HCT116 (cell line): Measurements from ENCODE around the gene ADAM11. TPM values are rescaled to one million over a fixed set of nuclear protein-coding genes. Genes with fewer than 3 reads are reported as not detected.

Experiments used
- ATAC-seq: fragments of 200-7000 bp; cut with Tn5 transposase; 2 replicates; pipeline ENCODE4 v1.9.1; 2020; ENCODE audit warnings: mild to moderate bottlenecking, moderate library complexity
- BruUV-seq: library from RNA; stranded (reverse); fragments of 400-500 nt; replicated peaks from 2 replicates; lab custom pipeline; 2021; lab: Mats Ljungman, UMichigan
- CTCF ChIA-PET: fragments of 300-600 bp; sonication (Branson Sonifier 250); formaldehyde crosslinking; loops from one replicate; lab custom pipeline; 2021; ENCODE audit warnings: antibody characterized with exemption; lab: Charles Lee
- POLR2A ChIA-PET: fragments of 300-600, 350-600 bp; sonication (Branson Sonifier 250); formaldehyde crosslinking; loops from one replicate; lab custom pipeline; 2021; ENCODE audit warnings: antibody characterized with exemption; lab: Charles Lee
- RAD21 ChIA-PET, 2 experiments: fragments of 300-600 bp; sonication (Branson Sonifier 250); formaldehyde crosslinking; loops; one replicate each; lab custom pipeline; 2023; ENCODE audit warnings: low total read pairs in 2 of 2; ENCODE audit not compliant: uncharacterized antibody in 2 of 2, unreplicated experiment in 2 of 2, low non-redundant PET in 1 of 2; lab: Charles Lee
- DNase-seq: peaks from one replicate; pipeline ENCODE4 v3.0.0-alpha.2; 2010; ENCODE audit warnings: low read depth, low spot score
- H2AFZ ChIP-seq: fragments of 200-600 bp; shearing (Covaris generic), sonication (generic); 2 replicates; pipeline ENCODE4 v1.6.1; 2017; ENCODE audit warnings: low read depth, mixed run types, mixed read lengths, antibody characterized with exemption, low read length; ENCODE audit not compliant: poor library complexity, severe bottlenecking
- H3K27ac ChIP-seq: 2 replicates; pipeline ENCODE4 v1.5.1; 2012; ENCODE audit warnings: low read depth, low read length
- H3K27me3 ChIP-seq: fragments of 200-600 bp; sonication (generic); 2 replicates; pipeline ENCODE4 v1.6.1; 2016; ENCODE audit warnings: mixed run types, low read length, mixed read lengths; ENCODE audit not compliant: insufficient read depth
- H3K36me3 ChIP-seq, 2 experiments: fragments of 200-500 bp in 1 of 2; fragments of 200-600 bp in 1 of 2; sonication (Bioruptor generic) in 1 of 2; sonication (generic) in 1 of 2; 2 replicates each; pipeline versions ENCODE4 v1.5.1 to v1.6.1; 2014 to 2016; ENCODE audit warnings: low read length in 2 of 2, inconsistent platforms in 1 of 2, mixed read lengths in 1 of 2, mixed run types in 1 of 2; ENCODE audit not compliant: insufficient read depth in 2 of 2, control insufficient read depth in 1 of 2
- H3K4me1 ChIP-seq, 2 experiments: fragments of 200-600 bp in 1 of 2; sonication (generic) in 1 of 2; 2 replicates each; pipeline versions ENCODE4 v1.5.1 to v1.6.1; 2012 to 2017; ENCODE audit warnings: low read length in 2 of 2, inconsistent platforms in 1 of 2, mild to moderate bottlenecking in 1 of 2, mixed read lengths in 1 of 2, mixed run types in 1 of 2, moderate library complexity in 1 of 2; ENCODE audit not compliant: insufficient read depth in 2 of 2, control insufficient read depth in 1 of 2
- H3K4me2 ChIP-seq: fragments of 200-600 bp; sonication (generic); 2 replicates; pipeline ENCODE4 v1.6.1; 2017; ENCODE audit warnings: mixed run types, low read length, mixed read lengths
- H3K4me3 ChIP-seq, 2 experiments: fragments of 200-600 bp in 1 of 2; sonication (generic) in 1 of 2; replicated peaks in 1 of 2; 2 replicates each; pipeline ENCODE4 v1.5.1; 2011 to 2016; ENCODE audit warnings: low read length in 2 of 2, control low read depth in 1 of 2, low read depth in 1 of 2, mild to moderate bottlenecking in 1 of 2, mixed read lengths in 1 of 2, mixed run types in 1 of 2
- H3K79me2 ChIP-seq: fragments of 200-600 bp; sonication (generic); 2 replicates; pipeline ENCODE4 v1.6.1; 2017; ENCODE audit warnings: mild to moderate bottlenecking, mixed run types, low read length, moderate library complexity, mixed read lengths; ENCODE audit not compliant: insufficient read depth
- H3K9ac ChIP-seq: fragments of 200-600 bp; sonication (generic); 2 replicates; pipeline ENCODE4 v1.6.1; 2016; ENCODE audit warnings: low read length, mixed read lengths
- H3K9me2 ChIP-seq: fragments of 200-600 bp; sonication (generic), shearing (Covaris generic); 2 replicates; pipeline ENCODE4 v1.6.1; 2017; ENCODE audit warnings: mixed run types, mild to moderate bottlenecking, moderate library complexity; ENCODE audit not compliant: insufficient read depth
- H3K9me3 ChIP-seq, 2 experiments: fragments of 200-500 bp in 1 of 2; fragments of 200-600 bp in 1 of 2; sonication (Bioruptor generic) in 1 of 2; sonication (generic) in 1 of 2; 2 replicates each; pipeline ENCODE4 v1.6.1; 2014 to 2017; ENCODE audit warnings: low read length in 2 of 2, mixed read lengths in 2 of 2, inconsistent platforms in 1 of 2, low read depth in 1 of 2, mild to moderate bottlenecking in 1 of 2, mixed run types in 1 of 2, moderate library complexity in 1 of 2; ENCODE audit not compliant: control insufficient read depth in 1 of 2, insufficient read depth in 1 of 2
- H4K20me1 ChIP-seq: fragments of 200-600 bp; sonication (generic), shearing (Covaris generic); 2 replicates; pipeline ENCODE4 v1.6.1; 2017; ENCODE audit warnings: mixed run types, mild to moderate bottlenecking, moderate library complexity; ENCODE audit not compliant: insufficient read depth
- ATF3 ChIP-seq: IDR thresholded peaks from 2 replicates; pipeline ENCODE4 v1.6.1; 2012
- CBX3 ChIP-seq: IDR thresholded peaks from 2 replicates; pipeline ENCODE4 v1.6.1; 2012; ENCODE audit warnings: low read depth
- CEBPB ChIP-seq: IDR thresholded peaks from 2 replicates; pipeline ENCODE4 v1.6.1; 2012; ENCODE audit warnings: low read depth
- CTCF ChIP-seq, 3 experiments: fragments of 200-600 bp in 1 of 3; sonication (generic) in 1 of 3; IDR thresholded peaks in 2 of 3; conservative IDR thresholded peaks in 1 of 3; 2 replicates each; pipeline ENCODE4 v1.5.1; 2012 to 2017; ENCODE audit warnings: low read depth in 2 of 3, low read length in 2 of 3, antibody characterized with exemption in 1 of 3, borderline replicate concordance in 1 of 3, control low read depth in 1 of 3, mild to moderate bottlenecking in 1 of 3, mixed read lengths in 1 of 3, mixed run types in 1 of 3, moderate library complexity in 1 of 3; ENCODE audit not compliant: insufficient read depth in 1 of 3
- JUND ChIP-seq: IDR thresholded peaks from 2 replicates; pipeline ENCODE4 v1.6.1; 2012
- ZFX ChIP-seq: fragments of 450-650 bp; IDR thresholded peaks from 2 replicates; pipeline ENCODE4 v1.6.1; 2017
- ZNF274 ChIP-seq: fragments of 200-500 bp; sonication (Bioruptor generic); IDR thresholded peaks from 2 replicates; pipeline ENCODE4 v1.6.1; 2014; ENCODE audit warnings: mild to moderate bottlenecking, low read depth, low read length, inconsistent platforms
- intact Hi-C: fragments of 100-400 bp; cut with micrococcal nuclease; formaldehyde crosslinking; loops from 2 replicates; pipeline ENCODE4 v1.10.0; 2022
- total RNA-seq: library from RNA; stranded (reverse); gene quantifications from one replicate; pipeline ENCODE4 v1.2.1, GENCODE V29; 2021; ENCODE audit not compliant: unreplicated experiment
- TF ChIP-seq, protein P1 (sequence below): IDR thresholded peaks from 2 replicates; pipeline ENCODE4 v1.6.1; 2011; ENCODE audit warnings: mild to moderate bottlenecking, low read length, moderate library complexity; ENCODE audit not compliant: insufficient replicate concordance; ENCODE audit errors: extremely low read depth

The ADAM11 gene
- total RNA-seq, 1 experiment from 2014 or later: 7.7 TPM

DNA sequence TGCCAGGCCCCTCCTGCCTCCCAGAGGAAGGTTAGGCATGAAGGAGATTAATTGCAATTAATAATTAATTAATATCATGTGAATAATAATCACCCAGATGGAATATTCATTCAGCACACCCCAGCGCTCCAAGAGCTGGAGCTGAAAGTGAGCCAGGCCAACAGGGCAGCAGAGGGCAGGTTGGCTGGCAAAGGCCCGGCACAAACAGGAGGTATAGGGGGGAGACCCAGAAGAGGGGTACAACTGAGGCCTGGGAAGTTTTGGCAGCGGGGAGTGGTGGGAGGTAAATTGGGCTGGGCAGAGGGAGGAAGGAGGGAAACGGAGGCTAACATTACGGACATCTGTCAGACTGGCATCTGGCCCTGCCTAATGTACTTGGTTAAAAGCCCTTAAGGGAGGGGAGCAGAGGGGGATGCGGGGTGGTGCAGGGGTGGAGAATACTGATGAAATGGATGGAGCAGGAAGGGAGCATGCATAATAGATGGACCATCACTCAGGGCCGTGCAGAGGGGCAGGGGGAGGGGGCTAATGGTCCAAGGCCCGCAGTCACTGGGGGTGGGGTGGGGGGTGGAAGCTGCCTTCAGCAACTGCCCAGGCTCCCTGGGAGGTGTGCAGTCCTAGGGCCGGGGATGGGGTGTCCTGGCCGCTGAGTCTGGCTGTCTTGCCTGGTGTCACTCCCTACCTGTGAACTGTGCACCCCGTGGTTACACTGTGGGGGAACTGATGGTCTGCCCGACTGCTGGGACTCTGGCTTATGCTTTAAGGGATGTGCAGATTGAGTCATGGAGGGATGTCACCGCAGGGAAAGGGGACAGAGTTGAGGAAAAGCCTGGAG, 1.9 kb downstream of the ADAM11 start:
- POLR2A ChIA-PET: no interaction called here
- Histone ChIP-seq H3K9me2 (no peaks in the 10 kb centered on the region), H3K4me2 (peak overlapping the region; percentile 97), H2AFZ (no peak overlapping the region), H3K36me3 (no peaks in the 10 kb centered on the region), H3K9me3 (no peaks in the 10 kb centered on the region), H3K27ac (no peak overlapping the region), H4K20me1 (no peaks in the 10 kb centered on the region), H3K9ac (no peak overlapping the region), H3K4me1 (peaks cover 6 to 9% of the 10 kb centered on the region in 2 experiments; a peak in 3 of 4 replicates), H3K4me3 (no peak overlapping the region), H3K79me2 (no peaks in the 10 kb centered on the region), H3K27me3 (no peaks in the 10 kb centered on the region)
- CTCF ChIA-PET: interaction anchor here (2.1 kb wide), 1 partner anchor 15 kb away, joined by 8 read pairs; no protein-coding TSS in a partner anchor
- intact Hi-C loops: no loop called here
- RAD21 ChIA-PET: no interaction called here
- BruUV-seq: no TSS peak
- TF ChIP-seq CTCF (IDR thresholded peaks at IDR 0.05 in 2 of 3, conservative IDR thresholded peaks at IDR 0.05 in 1 of 3; ENCODE audit: borderline replicate concordance in 1 of 3, insufficient read depth in 1 of 3, low read depth in 2 of 3, low read length in 2 of 3): no peak
- no peak for DNase-seq
- ATAC-seq: no peak

DNA sequence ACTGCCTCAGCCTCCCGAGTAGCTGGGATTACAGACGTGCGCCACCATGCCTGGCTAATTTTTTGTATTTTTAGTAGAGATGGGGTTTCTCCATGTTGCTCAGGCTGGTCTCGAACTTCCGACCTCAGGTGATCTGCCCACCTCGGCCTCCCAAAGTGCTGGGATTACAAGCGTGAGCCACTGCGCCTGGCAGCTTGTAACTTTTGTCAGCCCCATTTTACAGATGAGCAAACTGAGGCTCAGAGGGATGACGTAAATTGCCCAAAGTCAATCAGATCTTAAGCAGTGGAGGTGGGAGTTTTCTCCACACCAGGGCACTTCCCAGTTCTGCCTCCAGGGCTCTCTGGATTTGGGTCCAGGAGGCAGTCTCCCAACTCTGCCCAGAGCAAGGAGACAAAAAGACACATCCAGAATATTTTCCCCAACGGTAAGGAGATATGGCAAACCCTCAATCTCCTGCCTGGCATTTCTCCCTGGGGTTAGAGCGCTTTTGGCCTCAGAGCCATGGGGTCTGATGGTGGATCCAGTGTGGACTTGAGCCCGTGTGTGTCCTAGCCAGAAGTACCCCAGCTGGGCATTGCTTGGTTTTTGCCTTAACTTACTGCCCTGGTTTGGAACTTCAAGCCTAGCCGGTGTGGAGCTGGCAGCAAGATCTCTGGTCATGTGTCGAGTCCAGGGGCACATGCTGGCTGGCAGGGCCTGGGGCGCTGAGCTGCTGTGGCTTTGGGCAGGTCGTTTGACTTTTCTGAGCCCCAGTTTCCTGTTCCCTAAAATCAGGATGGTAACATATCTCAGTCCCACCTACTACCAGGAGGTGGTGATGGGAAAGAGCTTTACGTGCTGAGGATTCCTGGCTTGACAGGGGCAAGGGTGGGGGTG, 3.4 kb downstream of the ADAM11 start:
- ChIA-PET RAD21 (no interaction called here), POLR2A (interaction anchor here (0.6 kb wide), 1 partner anchor 94 kb away, joined by 3 read pairs; no protein-coding TSS in a partner anchor), CTCF (no interaction called here)
- BruUV-seq: no TSS peak
- Histone ChIP-seq H3K9ac (no peak overlapping the region), H3K79me2 (no peaks in the 10 kb centered on the region), H4K20me1 (no peaks in the 10 kb centered on the region), H3K4me2 (no peak overlapping the region), H3K4me1 (peaks cover 6 to 9% of the 10 kb centered on the region in 2 experiments; a peak in 3 of 4 replicates), H3K4me3 (no peak overlapping the region), H2AFZ (no peak overlapping the region), H3K27me3 (no peaks in the 10 kb centered on the region), H3K9me3 (no peaks in the 10 kb centered on the region)
- ATAC-seq (no peak), DNase-seq (no peak)
- intact Hi-C loops: no loop called here
- no peak for TF ChIP-seq ZNF274
- TF ChIP-seq, protein P1, sequence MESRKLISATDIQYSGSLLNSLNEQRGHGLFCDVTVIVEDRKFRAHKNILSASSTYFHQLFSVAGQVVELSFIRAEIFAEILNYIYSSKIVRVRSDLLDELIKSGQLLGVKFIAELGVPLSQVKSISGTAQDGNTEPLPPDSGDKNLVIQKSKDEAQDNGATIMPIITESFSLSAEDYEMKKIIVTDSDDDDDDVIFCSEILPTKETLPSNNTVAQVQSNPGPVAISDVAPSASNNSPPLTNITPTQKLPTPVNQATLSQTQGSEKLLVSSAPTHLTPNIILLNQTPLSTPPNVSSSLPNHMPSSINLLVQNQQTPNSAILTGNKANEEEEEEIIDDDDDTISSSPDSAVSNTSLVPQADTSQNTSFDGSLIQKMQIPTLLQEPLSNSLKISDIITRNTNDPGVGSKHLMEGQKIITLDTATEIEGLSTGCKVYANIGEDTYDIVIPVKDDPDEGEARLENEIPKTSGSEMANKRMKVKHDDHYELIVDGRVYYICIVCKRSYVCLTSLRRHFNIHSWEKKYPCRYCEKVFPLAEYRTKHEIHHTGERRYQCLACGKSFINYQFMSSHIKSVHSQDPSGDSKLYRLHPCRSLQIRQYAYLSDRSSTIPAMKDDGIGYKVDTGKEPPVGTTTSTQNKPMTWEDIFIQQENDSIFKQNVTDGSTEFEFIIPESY: no peak
- no peak for TF ChIP-seq ZFX
- TF ChIP-seq CEBPB: no peak
- TF ChIP-seq ATF3: no peak
- TF ChIP-seq JUND: no peak
- TF ChIP-seq CTCF (IDR thresholded peaks at IDR 0.05 in 2 of 3, conservative IDR thresholded peaks at IDR 0.05 in 1 of 3; ENCODE audit: borderline replicate concordance in 1 of 3, insufficient read depth in 1 of 3, low read depth in 2 of 3, low read length in 2 of 3): peak in 1 of 3 experiments; percentile 4; a peak in 1 of 6 replicates
- TF ChIP-seq CBX3: no peak
- TF ChIP-seq, all 23 proteins: peak for 1
- no peaks in the 10 kb centered on the region for H3K36me3 ChIP-seq
- no peak overlapping the region for H3K27ac ChIP-seq
- H3K9me2 ChIP-seq: no peaks in the 10 kb centered on the region
